HG03571 (cell line): ENCODE results near the gene RGS17.
"Not testable (repeated sequence)": the region's sequence is repeated elsewhere in the genome, so short reads cannot be mapped to it uniquely, and the experiment has no call there.

ENCODE experiments used
- ATAC-seq: cut with Tn5 transposase; IDR thresholded peaks from one replicate; pipeline ENCODE4 v1.9.1; 2021; ENCODE audit not compliant: unreplicated experiment

Gene RGS17

DNA sequence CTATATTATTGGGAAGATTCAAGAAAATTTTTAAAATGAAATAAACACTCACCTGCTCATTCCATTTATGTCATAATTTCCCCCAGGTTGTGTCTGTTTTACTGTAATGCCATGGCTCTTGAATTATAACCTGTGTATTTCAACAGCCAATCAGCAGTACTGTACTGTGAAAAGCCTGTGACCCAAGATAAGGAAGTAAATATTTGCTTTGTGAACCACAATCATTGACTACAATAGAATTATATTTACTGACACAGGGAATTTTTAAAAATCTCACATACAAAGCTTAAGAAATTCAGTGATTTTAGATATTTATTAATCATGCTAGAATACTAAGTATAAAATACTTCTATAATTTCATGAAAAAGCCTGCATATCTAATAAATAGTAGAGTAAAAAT, 6.0 kb downstream of the RGS17 start:
- no peak for ATAC-seq

DNA sequence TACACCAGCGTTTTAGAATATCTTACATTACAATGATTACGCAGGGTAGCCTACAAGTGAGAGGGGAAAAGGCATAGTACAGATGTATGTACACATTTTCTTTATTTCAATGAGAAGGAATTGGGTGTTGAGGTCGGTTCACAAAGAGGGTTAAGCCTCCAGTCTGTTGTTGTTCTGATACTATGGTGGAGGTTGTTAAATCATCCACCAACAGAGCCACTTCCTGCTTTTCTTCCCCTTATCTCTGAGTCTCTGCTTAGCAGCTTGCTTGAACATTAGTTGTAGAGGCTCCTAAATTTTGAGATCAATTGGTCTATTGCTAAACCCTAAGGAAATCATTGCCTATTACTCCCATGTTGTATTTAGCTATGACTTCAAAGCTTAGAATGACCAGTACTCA, 7.3 kb downstream of the RGS17 start:
- ATAC-seq: peak; percentile 80

DNA sequence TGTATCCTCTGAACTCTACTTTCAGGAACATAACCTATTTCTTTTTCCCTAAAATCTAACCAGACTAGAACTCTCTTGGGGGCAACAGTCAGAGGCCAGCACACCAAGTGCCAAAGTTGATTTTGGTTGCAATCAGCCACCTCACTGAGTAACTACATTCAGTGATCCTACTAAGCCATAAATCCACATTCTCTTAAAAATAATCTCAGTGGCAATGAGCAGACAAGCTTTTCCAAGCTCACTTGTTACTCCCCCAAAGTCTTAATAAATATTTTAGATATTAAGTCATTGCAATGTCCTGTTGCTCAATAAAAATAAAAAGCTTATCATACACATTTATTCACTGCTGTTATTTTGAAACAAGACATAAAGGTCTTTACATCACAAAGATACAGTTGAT, 9.8 kb downstream of the RGS17 start:
- ATAC-seq: no peak

- ATAC-seq: peak; percentile 98
Observed at GRCh38 chr6:153117986-153118879, 12.8 kb downstream of the RGS17 start.

GRCh38 chr6:153111082-153111481, 20.0 kb downstream of the RGS17 start:
- not testable (repeated sequence) for ATAC-seq

- ATAC-seq: not testable (repeated sequence)
Observed at GRCh38 chr6:153110612-153111011, 20.5 kb downstream of the RGS17 start.

DNA sequence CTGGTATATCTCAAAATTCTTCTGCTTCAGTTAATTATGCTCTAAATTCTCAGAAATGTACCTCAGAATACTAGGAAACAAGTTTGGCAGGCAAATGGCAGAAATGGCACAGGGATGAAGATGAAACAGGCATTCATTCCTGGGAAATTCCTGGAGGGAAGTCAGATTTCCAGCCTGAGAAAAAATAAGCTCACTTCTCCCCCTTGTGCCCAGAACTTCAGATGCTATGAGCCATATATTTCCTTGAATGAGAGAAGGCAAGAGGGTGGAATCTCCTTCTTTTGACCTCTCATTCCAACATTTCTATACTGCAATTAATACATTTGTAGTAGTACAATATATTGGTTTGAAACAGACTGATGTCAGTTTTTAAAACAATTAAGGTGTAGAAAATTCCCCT, 22.8 kb downstream of the RGS17 start:
- ATAC-seq: no peak

DNA sequence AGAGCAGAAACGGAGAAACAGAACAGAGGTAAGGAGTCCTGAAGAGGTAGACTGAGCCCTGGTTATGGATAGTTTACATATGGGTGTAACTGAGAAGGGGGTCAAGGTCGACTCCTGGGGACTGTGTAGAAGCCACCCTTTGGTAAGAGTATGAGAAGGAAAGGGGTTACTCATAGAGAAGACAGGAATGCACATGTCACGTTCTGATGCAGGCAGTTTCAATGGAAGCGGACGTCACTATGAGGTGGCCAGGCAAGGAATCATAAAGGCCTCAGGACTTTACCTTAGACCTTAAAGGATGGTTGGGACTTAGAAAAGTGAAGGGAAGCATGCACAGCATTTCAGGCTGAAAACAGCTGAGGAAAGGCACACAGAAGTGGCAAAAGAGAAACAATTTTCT, 25.1 kb downstream of the RGS17 start:
- ATAC-seq: no peak

DNA sequence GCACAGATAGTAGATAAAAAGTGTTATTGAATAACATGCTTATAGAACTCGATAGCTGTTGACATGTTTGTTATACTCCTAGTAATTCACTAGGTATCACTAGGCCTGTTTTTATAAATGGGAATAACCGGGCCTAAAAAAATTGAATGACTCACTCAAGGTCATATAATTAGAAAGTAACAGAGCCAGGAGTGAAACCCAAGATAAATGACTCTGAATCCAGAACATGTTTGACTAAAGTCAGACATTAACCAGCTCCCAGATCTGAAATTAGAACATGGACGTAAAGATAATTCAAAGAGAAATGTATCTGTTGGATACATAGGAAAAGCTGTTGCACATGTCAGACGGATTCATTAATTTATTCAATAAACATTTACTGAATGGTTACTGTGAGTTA, 26.9 kb downstream of the RGS17 start:
- no peak for ATAC-seq

- no peak for ATAC-seq
Observed at GRCh38 chr6:153103319-153103655, 27.8 kb downstream of the RGS17 start.

GRCh38 chr6:153102605-153103318, 28.3 kb downstream of the RGS17 start:
- no peak for ATAC-seq

GRCh38 chr6:153101461-153101860, 29.6 kb downstream of the RGS17 start:
- no peak for ATAC-seq

- peak; percentile 87 for ATAC-seq
Observed at GRCh38 chr6:153099636-153100035, 31.4 kb downstream of the RGS17 start.

GRCh38 chr6:153096792-153097191, 34.3 kb downstream of the RGS17 start:
- ATAC-seq: no peak

DNA sequence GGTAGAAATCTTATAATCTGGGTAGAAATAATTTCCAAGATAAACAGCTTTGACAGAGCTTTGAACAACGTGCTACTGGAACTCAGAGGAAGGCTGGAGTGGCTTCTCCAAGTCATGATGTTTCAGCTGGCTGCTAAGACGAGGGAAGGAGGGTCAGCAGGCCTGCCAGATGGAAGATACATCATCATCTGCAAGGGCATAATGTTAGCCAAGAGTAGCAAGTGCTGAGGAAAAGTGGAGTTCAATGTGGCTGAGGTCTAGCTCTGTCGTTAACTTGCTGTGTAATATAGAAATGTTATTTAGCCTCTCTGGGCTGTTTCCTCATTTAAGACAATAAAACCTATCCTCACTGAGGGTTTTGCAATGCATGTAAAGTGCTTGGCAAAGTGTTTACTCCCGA, 35.1 kb downstream of the RGS17 start:
- no peak for ATAC-seq

DNA sequence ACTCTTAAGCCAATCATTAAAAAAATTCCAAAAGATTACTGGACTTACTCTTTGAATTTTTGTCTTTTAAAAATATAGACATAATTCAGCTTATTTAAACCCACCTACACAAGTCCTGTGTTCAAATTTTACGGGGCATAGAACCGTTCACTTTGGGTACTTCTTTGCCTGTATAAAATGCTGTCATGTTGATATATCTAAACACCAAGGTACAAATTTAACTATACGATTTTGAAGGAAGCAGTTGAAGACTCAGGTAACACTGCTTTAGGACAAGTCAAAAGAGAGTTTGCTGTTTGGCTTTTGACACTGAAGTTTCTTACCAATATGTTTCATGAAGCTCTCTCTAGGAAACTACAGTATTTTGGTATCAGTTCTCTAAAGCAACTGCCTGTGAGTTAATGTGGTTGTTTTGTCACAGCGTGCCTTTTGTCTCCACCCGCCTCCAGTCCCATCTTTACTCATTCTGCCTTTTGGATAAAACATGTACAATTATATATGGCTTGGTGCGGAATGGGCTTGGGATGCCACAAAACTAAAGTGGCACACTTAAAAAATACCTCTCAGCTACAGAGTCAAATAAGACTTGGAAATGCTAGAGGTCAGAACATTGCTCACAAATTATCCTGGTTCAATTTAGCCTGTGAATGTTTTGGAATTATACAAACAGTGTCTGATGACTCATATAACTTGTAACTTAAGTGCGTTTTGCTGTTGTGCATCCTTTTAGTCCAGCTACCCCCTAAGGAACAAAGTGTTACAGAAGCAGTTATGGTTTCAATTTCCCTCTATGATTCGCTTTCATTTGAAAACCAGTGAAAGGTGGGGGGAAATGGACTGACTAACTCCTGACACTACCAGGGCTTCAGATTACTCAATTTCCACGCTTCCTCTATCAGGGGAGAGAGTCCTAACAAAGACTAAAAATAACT, 38.7 kb downstream of the RGS17 start:
- peak; percentile 77 for ATAC-seq

- no peak for ATAC-seq
Observed at GRCh38 chr6:153090241-153090930, 40.7 kb downstream of the RGS17 start.

DNA sequence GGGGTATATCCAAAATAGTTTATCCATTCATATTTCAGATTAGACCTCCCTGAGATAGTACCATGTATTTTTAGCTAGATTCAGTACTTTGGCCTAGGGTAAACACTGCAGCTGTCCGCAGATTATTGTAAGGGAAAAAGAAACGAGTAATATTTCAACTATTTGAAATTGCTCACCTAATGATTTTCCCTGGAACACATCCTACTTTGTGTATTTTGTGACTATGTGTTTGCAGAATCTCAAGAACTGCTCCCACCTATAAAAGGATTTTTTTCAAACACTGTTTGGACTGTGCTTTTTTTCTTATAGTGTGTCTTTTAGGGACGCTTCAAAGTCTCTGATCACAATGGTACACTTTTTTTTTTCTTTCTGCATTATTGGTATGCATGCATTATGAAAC, 42.3 kb downstream of the RGS17 start:
- no peak for ATAC-seq

- no peak for ATAC-seq
Observed at GRCh38 chr6:153087436-153087835, 43.6 kb downstream of the RGS17 start.

DNA sequence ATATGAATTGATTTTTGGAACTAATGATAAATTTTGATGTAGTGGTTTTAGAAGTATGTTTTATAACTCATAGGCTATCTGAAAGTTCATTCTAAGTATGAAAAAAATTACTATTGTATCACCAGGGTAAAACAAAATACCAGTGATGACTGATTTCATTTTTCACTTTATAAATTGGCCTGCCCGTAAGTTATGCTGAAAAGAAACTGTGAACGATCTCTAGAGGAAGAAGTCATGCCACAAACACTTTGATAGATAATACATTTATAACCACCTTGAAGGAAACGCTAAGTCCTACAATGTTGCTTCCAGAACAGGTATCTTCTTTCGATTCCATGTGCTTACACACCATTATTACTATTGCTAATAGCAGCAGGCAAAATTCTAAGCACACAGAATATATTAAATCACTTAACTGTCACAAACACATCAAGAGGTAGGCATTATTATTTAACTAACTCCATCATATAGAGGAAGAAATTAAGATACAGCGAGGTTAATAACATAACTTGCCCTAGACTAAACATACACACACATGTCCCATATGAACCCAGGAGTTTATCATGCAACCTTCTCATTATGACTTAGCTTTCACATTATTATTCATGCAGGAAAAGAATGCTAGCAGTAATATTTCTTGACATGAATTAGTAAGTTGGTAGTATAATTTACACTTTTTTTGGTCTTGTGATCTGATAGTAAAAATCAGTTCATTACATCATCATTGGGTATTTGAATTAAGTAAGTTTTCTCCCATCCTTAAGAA, 44.7 kb downstream of the RGS17 start:
- ATAC-seq: no peak
